Measurements from ENCODE around the gene SUGCT.

SUGCT gene

GRCh38 chr7:40493609-40494051 is 358.8 kb downstream of the SUGCT start:
- no peaks in the 10 kb centered on the region for H3K4me1 ChIP-seq
- H3K9ac ChIP-seq, result no peak overlapping the region
- H3K4me2 ChIP-seq (ENCODE audit: low read length), result no peak overlapping the region
- TF ChIP-seq, protein P1, sequence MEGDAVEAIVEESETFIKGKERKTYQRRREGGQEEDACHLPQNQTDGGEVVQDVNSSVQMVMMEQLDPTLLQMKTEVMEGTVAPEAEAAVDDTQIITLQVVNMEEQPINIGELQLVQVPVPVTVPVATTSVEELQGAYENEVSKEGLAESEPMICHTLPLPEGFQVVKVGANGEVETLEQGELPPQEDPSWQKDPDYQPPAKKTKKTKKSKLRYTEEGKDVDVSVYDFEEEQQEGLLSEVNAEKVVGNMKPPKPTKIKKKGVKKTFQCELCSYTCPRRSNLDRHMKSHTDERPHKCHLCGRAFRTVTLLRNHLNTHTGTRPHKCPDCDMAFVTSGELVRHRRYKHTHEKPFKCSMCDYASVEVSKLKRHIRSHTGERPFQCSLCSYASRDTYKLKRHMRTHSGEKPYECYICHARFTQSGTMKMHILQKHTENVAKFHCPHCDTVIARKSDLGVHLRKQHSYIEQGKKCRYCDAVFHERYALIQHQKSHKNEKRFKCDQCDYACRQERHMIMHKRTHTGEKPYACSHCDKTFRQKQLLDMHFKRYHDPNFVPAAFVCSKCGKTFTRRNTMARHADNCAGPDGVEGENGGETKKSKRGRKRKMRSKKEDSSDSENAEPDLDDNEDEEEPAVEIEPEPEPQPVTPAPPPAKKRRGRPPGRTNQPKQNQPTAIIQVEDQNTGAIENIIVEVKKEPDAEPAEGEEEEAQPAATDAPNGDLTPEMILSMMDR (IDR thresholded peaks at IDR 0.05), result no peak
- no peak overlapping the region for H3K27ac ChIP-seq
- H3K27me3 ChIP-seq (ENCODE audit: control insufficient read depth, insufficient read depth, low read length), result no peaks in the 10 kb centered on the region
- H3K79me2 ChIP-seq, result no peaks in the 10 kb centered on the region
- H2AFZ ChIP-seq, result no peak overlapping the region
- no peak overlapping the region for H3K4me3 ChIP-seq (ENCODE audit: low read depth, low read length)
- H3K36me3 ChIP-seq (ENCODE audit: control insufficient read depth, insufficient read depth, low read length), result no peaks in the 10 kb centered on the region
- H3K9me3 ChIP-seq (ENCODE audit: control insufficient read depth, low read length), result no peaks in the 10 kb centered on the region

DNA sequence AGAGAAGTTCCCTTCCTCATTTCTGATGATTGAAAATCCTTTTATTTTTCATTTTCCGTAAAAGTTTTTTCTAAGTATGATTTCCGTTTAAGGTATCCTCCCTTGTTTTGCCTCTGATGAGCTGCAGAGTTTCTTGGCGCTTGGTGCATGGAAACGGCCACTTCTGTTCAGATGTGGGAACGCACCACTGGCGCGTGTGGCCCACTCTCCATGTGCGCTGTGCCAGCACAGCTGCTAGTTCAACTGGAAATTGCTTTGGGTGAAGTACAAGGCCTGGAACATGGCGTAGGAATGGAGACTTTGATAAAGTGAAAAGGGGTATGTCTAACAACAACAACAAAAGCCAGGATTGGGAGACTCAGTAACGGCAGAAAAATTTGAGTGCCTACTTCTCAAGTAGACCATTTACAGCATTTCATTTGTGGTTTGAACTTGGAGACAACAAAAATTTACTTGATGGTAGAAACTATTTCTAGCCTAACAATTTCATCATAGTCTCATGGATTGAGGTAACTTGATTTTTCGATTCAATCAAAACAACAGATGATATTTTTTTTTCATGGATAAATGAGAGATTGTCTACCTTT is 364.2 kb downstream of the SUGCT start:
- H3K4me2 ChIP-seq (ENCODE audit: low read length), result no peak overlapping the region
- no peak overlapping the region for H3K4me3 ChIP-seq (ENCODE audit: low read depth, low read length)
- no peaks in the 10 kb centered on the region for H3K9me3 ChIP-seq (ENCODE audit: control insufficient read depth, low read length)
- no peaks in the 10 kb centered on the region for H3K79me2 ChIP-seq
- H2AFZ ChIP-seq, result no peak overlapping the region
- H3K27me3 ChIP-seq (ENCODE audit: control insufficient read depth, insufficient read depth, low read length), result no peaks in the 10 kb centered on the region
- H3K36me3 ChIP-seq (ENCODE audit: control insufficient read depth, insufficient read depth, low read length), result no peaks in the 10 kb centered on the region
- H3K9ac ChIP-seq, result no peak overlapping the region
- H3K27ac ChIP-seq, result no peak overlapping the region
- TF ChIP-seq, protein P1 (IDR thresholded peaks at IDR 0.05), result no peak
- no peaks in the 10 kb centered on the region for H3K4me1 ChIP-seq

GRCh38 chr7:40499718-40500117 is 364.9 kb downstream of the SUGCT start:
- Histone ChIP-seq H3K27ac (no peak overlapping the region), H3K79me2 (no peaks in the 10 kb centered on the region), H3K9ac (no peak overlapping the region), H3K27me3 (ENCODE audit: control insufficient read depth, insufficient read depth, low read length) (no peaks in the 10 kb centered on the region), H3K9me3 (ENCODE audit: control insufficient read depth, low read length) (no peaks in the 10 kb centered on the region), H2AFZ (no peak overlapping the region), H3K4me1 (no peaks in the 10 kb centered on the region), H3K4me3 (ENCODE audit: low read depth, low read length) (no peak overlapping the region), H3K4me2 (ENCODE audit: low read length) (no peak overlapping the region), H3K36me3 (ENCODE audit: control insufficient read depth, insufficient read depth, low read length) (no peaks in the 10 kb centered on the region)
- TF ChIP-seq, protein P1 (IDR thresholded peaks at IDR 0.05), result no peak

DNA sequence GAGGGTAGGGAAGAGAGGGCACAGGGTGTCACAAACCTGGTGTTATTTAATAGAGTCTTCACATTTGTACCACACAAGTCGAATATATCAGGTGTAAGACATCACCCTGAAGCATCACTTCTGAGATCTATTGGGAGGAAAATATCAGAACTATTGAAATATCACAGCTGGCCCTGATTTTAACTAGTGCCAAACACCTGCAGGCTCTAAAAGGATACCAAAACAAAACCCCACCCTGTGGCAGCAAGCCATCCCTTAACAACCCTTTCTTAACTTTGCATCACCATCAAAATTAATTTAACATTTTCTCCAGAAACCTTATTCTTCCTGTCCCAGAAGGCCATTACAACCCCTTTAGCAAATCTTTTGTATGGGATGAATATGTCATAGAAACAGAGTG is 365.4 kb downstream of the SUGCT start:
- no peak overlapping the region for H3K4me3 ChIP-seq (ENCODE audit: low read depth, low read length)
- H3K4me2 ChIP-seq (ENCODE audit: low read length), result no peak overlapping the region
- no peaks in the 10 kb centered on the region for H3K36me3 ChIP-seq (ENCODE audit: control insufficient read depth, insufficient read depth, low read length)
- TF ChIP-seq, protein P1 (IDR thresholded peaks at IDR 0.05), result no peak
- no peak overlapping the region for H3K9ac ChIP-seq
- H3K4me1 ChIP-seq, result no peaks in the 10 kb centered on the region
- H3K9me3 ChIP-seq (ENCODE audit: control insufficient read depth, low read length), result no peaks in the 10 kb centered on the region
- no peaks in the 10 kb centered on the region for H3K27me3 ChIP-seq (ENCODE audit: control insufficient read depth, insufficient read depth, low read length)
- no peaks in the 10 kb centered on the region for H3K79me2 ChIP-seq
- H2AFZ ChIP-seq, result no peak overlapping the region
- no peak overlapping the region for H3K27ac ChIP-seq

GRCh38 chr7:40502359-40502758 is 367.6 kb downstream of the SUGCT start:
- Histone ChIP-seq H3K79me2 (no peaks in the 10 kb centered on the region), H3K4me2 (ENCODE audit: low read length) (no peak overlapping the region), H2AFZ (no peak overlapping the region), H3K4me1 (no peaks in the 10 kb centered on the region), H3K27me3 (ENCODE audit: control insufficient read depth, insufficient read depth, low read length) (no peaks in the 10 kb centered on the region), H3K9me3 (ENCODE audit: control insufficient read depth, low read length) (no peaks in the 10 kb centered on the region), H3K27ac (no peak overlapping the region), H3K9ac (no peak overlapping the region), H3K4me3 (ENCODE audit: low read depth, low read length) (no peak overlapping the region), H3K36me3 (ENCODE audit: control insufficient read depth, insufficient read depth, low read length) (no peaks in the 10 kb centered on the region)
- TF ChIP-seq, protein P1 (IDR thresholded peaks at IDR 0.05), result no peak

All from parathyroid adenoma (tissue), 2 donors.